ENCODE results near the gene NCOA3. TPM values are rescaled to one million over a fixed set of nuclear protein-coding genes. Genes with fewer than 3 reads are reported as not detected.

Gene NCOA3
- total and polyA plus RNA-seq, 7 donors: 11.9 to 56.9 (median 18.1) TPM

- ATAC-seq (no peak), DNase-seq (no peak)
- Histone ChIP-seq H3K4me1 (peaks cover 44% of the 10 kb centered on the region), H3K9me3 (peaks cover 6% of the 10 kb centered on the region), H3K27ac (no peak overlapping the region), H3K36me3 (ENCODE audit: insufficient read depth in 1 of 2, low read depth in 1 of 2) (peaks cover 0 to 2% of the 10 kb centered on the region in 2 donors), H3K27me3 (ENCODE audit: insufficient read depth in 3 of 3, low read length in 2 of 3) (no peaks in the 10 kb centered on the region), H3K4me3 (no peak overlapping the region)
- WGBS, 3 donors: 94 to 99% (median 98%) methylated on average over 2 of the region's 2 CpGs
- TF ChIP-seq, protein P1, sequence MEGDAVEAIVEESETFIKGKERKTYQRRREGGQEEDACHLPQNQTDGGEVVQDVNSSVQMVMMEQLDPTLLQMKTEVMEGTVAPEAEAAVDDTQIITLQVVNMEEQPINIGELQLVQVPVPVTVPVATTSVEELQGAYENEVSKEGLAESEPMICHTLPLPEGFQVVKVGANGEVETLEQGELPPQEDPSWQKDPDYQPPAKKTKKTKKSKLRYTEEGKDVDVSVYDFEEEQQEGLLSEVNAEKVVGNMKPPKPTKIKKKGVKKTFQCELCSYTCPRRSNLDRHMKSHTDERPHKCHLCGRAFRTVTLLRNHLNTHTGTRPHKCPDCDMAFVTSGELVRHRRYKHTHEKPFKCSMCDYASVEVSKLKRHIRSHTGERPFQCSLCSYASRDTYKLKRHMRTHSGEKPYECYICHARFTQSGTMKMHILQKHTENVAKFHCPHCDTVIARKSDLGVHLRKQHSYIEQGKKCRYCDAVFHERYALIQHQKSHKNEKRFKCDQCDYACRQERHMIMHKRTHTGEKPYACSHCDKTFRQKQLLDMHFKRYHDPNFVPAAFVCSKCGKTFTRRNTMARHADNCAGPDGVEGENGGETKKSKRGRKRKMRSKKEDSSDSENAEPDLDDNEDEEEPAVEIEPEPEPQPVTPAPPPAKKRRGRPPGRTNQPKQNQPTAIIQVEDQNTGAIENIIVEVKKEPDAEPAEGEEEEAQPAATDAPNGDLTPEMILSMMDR (IDR thresholded peaks at IDR 0.05): no peak
- intact Hi-C loops (cut with DNase I): no loop called here
Observed at GRCh38 chr20:47571426-47571825, 69.7 kb downstream of the NCOA3 start.

GRCh38 chr20:47572105-47572729 is 70.5 kb downstream of the NCOA3 start:
- ATAC-seq (no peak), DNase-seq (no peak)
- Histone ChIP-seq H3K27ac (no peak overlapping the region), H3K36me3 (ENCODE audit: insufficient read depth in 1 of 2, low read depth in 1 of 2) (peaks cover 0 to 2% of the 10 kb centered on the region in 2 donors), H3K27me3 (ENCODE audit: insufficient read depth in 3 of 3, low read length in 2 of 3) (no peaks in the 10 kb centered on the region), H3K4me1 (peaks cover 47% of the 10 kb centered on the region), H3K4me3 (no peak overlapping the region), H3K9me3 (peaks cover 6% of the 10 kb centered on the region)
- TF ChIP-seq, protein P1 (IDR thresholded peaks at IDR 0.05): no peak
- 97 to 98% (median 97%) methylated on average over 6 of the region's 6 CpGs for WGBS, 3 donors
- intact Hi-C loops (cut with DNase I): no loop called here

DNA sequence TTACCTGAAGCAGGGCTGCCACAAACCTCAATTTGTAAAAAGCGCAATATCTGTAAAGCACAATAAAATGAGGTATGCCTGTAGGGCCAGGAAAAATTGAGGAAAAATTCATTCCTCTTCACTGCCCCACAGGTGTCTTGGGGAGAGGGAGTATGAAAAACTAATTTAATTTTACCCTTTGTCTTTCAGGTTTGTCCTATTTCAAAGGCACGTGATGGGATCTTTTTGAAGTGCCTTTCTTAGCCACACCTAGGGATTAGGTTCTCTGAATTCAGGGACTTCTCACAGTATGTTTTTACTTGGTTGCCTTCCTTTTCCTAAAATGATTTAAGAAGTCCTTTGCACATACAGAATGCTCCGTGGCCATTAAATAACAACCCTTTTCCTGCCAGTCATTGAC is 71.9 kb downstream of the NCOA3 start:
- H3K4me3 ChIP-seq: no peak overlapping the region
- no peak for ATAC-seq
- H3K27me3 ChIP-seq (ENCODE audit: insufficient read depth in 3 of 3, low read length in 2 of 3): no peaks in the 10 kb centered on the region
- intact Hi-C loops (cut with DNase I): no loop called here
- no peak for DNase-seq
- TF ChIP-seq, protein P1 (IDR thresholded peaks at IDR 0.05): no peak
- peaks cover 0 to 2% of the 10 kb centered on the region in 2 donors for H3K36me3 ChIP-seq (ENCODE audit: insufficient read depth in 1 of 2, low read depth in 1 of 2)
- peaks cover 6% of the 10 kb centered on the region for H3K9me3 ChIP-seq
- 40 to 69% (median 46%) methylated on average over 3 of the region's 3 CpGs for WGBS, 3 donors
- no peak overlapping the region for H3K27ac ChIP-seq
- H3K4me1 ChIP-seq: peaks cover 47% of the 10 kb centered on the region

GRCh38 chr20:47574616-47575364 is 73.1 kb downstream of the NCOA3 start:
- H3K27ac ChIP-seq: no peak overlapping the region
- no peaks in the 10 kb centered on the region for H3K27me3 ChIP-seq (ENCODE audit: insufficient read depth in 3 of 3, low read length in 2 of 3)
- peaks cover 0 to 2% of the 10 kb centered on the region in 2 donors for H3K36me3 ChIP-seq (ENCODE audit: insufficient read depth in 1 of 2, low read depth in 1 of 2)
- ATAC-seq (peak in 2 of 4 donors; percentile 32 to 48), DNase-seq (no peak)
- 57 to 68% (median 66%) methylated on average over 4 of the region's 4 CpGs for WGBS, 3 donors
- TF ChIP-seq, protein P1 (IDR thresholded peaks at IDR 0.05): no peak
- H3K4me1 ChIP-seq: peaks cover 51% of the 10 kb centered on the region
- H3K4me3 ChIP-seq: no peak overlapping the region
- H3K9me3 ChIP-seq: peaks cover 6% of the 10 kb centered on the region
- intact Hi-C loops (cut with DNase I): no loop called here

Data from psoas muscle (tissue), 8 donors.